Lower lobe of right lung (tissue), 1 donor: ENCODE results near the gene TP53BP2. TPM values are rescaled to one million over a fixed set of nuclear protein-coding genes. Genes with fewer than 3 reads are reported as not detected.

Experiments
- total RNA-seq: library from RNA; stranded (reverse); fragmentation: NEBNext Ultra II Directional; extraction: Animal tissue kit (Norgen Biotek cat#: 25700); gene quantifications from one replicate; pipeline ENCODE4 v1.2.1, GENCODE V29; 2021
- donor health status: DM: no; HTN: yes; CAD: no; lungs with severe emphysema.

The TP53BP2 gene
- total RNA-seq, 1 donor from 2014 or later, result 59.1 TPM

Other genes with a start within 250 kb of the TP53BP2 start
- 70.6 TPM for gene CAPN8, start 180.2 kb downstream of the TP53BP2 start, total RNA-seq
- 253 TPM for gene CAPN2, start 133.4 kb downstream of the TP53BP2 start, total RNA-seq